Measurements from ENCODE around the gene MBLAC1. TPM values are rescaled to one million over a fixed set of nuclear protein-coding genes. Genes with fewer than 3 reads are reported as not detected.

Gene MBLAC1
- total RNA-seq, 1 experiment from 2014 or later: 1.6 TPM

DNA sequence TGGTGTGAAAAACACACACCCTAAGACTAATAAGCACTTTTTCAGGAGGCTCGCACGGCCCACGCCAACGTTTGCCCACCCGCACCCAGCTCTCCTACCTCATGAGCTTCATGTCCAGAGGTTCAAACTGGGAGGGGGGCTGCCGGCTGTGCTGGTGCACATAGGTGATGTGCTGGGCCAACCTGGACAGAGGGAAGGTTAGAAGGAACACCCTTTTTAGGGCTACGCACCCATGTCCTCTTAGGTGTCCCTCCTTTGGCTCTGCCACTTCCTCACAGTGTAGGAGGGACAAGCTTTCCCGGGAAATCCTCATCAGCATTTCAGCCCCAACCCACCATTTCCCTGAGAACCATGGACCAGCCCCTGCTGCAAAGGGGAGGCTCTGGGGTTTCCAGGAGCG, 31.5 kb upstream of the MBLAC1 start:
- no peak for DNase-seq (ENCODE audit: low read depth)

DNA sequence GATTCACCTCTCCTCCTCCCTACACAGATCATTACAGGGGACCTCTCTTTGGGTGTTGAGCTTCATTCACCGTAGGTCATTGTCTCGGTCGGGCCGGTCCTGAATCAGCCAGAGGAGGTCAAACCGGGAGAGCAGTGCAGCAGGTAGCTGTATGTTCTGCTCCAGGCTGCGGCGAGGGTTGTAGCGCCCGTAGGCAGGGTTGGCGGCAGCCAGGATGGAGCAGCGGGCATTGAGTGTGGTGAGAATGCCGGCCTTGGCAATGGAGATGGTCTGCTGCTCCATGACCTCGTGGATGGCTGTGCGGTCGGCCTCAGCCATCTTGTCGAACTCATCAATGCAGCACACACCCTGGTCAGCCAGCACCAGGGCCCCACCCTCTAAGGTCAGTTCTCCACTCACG, 31.1 kb upstream of the MBLAC1 start:
- no peak for DNase-seq (ENCODE audit: low read depth)

DNA sequence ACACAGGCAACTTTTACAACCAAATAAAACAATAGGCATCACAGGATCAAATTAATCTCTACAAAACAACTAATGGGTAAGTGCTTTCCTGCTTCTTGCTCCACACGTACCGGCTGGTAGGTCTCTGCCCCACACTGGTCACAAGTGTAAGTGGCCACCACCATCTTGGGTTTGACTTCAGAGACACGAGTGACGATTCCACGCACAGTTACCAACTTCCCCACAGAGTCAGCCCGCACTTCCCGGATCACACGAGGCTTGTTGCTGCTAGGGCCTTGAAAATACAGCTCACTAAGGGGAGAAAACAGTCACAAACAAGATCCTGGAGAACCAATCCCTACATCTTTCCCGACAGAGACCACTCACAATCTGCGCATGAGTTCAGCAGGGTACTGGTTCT, 27.9 kb upstream of the MBLAC1 start:
- no peak for DNase-seq (ENCODE audit: low read depth)

DNA sequence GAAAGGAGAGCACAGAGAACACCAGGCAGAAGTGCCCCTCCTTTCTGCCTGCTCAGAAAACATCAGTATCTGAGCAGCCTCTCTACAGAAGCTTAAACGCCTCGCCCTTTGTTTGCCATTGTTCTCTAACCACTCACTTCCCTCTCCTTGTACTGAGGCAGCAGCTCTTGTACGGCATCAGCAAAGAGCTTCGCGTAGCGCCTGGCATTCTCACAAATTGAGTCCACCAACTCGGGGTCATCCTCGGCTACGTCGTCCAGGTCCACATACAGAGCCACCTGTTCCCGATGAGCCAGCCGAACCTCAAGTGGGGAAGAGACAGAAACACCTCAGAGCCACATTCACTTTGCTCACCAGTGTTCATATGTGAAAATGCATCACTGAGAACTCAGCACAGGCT, 27.3 kb upstream of the MBLAC1 start:
- no peak for DNase-seq (ENCODE audit: low read depth)

DNA sequence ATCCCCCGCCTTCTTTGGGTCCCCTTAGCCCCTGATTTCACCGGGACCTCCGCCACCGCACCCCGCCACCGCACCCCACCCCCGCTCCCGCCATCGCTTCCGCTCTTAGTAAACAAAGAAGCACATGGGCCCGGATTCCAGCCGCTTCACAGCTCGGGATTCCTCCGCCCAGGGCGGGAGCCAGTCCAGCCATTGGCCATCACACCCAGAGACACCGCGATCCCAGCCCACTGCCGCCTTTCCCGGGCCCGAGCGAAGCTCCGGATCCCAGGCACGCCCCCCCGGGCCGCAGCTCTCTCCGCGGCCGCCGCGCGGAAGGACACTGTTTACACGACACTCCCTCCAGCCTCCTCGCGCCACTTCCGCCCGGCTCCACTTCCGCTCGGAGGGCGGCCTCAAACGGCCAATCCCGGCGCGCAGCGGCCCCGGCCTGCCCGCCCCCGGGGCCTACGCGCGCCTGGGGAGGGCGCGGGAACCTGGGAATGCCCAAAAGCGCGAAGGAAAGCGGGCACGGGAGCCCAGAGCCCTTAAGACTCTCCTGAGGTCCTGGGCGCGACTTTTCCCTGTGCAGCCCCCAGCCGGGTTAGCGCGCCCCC, 26.2 kb upstream of the MBLAC1 start:
- peak; percentile 94 for DNase-seq (ENCODE audit: low read depth)

DNA sequence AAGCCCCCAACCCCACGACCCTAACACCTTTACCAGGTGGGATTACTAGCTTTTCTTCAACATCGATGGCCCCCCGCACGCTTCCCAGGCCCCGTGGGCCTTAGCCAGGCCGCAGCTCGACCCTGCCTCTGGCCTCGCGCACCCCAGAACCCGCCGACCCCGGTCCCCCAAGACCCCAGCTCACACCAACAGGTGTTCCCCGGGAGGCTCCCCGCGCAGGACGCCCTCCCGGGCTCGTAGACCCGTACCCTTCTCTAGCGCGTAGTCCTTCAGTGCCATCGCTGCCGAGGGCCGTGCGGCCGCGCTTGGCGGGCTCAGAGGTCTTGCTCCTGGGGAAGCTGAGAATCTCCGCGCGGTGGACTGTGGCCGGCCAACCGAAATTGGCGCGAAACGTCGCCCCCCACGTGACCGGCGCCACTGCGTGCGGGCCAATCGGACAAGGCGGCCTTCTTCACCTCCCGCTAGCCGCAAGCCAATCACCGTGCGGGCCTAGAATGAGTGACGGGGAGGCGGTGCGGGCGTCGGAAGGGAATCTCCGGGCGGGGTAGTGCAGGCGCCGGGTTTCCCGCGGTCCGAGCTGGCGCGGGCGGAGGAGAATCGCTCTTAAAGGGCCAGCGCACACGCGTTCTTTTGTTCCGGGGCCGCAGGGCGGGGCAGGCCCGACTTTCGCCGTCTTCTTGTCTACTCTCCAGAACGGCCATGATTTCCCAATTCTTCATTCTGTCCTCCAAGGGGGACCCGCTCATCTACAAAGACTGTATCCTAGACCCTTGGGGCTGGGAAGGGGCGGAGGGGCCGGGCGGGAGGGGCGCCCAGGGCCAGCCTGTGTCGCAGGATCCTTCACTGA, 25.5 kb upstream of the MBLAC1 start, which contains the start of the genes AP4M1 and MCM7:
TSS of gene AP4M1 (plus strand) at position 628 of the 847 bp plus-strand sequence. CDS start at position 700, 72 bp downstream.
TSS of gene MCM7 (minus strand) at position 382 of the 847 bp plus-strand sequence. CDS start at position 279, 103 bp downstream.
- peak; percentile 99 for DNase-seq (ENCODE audit: low read depth)

DNA sequence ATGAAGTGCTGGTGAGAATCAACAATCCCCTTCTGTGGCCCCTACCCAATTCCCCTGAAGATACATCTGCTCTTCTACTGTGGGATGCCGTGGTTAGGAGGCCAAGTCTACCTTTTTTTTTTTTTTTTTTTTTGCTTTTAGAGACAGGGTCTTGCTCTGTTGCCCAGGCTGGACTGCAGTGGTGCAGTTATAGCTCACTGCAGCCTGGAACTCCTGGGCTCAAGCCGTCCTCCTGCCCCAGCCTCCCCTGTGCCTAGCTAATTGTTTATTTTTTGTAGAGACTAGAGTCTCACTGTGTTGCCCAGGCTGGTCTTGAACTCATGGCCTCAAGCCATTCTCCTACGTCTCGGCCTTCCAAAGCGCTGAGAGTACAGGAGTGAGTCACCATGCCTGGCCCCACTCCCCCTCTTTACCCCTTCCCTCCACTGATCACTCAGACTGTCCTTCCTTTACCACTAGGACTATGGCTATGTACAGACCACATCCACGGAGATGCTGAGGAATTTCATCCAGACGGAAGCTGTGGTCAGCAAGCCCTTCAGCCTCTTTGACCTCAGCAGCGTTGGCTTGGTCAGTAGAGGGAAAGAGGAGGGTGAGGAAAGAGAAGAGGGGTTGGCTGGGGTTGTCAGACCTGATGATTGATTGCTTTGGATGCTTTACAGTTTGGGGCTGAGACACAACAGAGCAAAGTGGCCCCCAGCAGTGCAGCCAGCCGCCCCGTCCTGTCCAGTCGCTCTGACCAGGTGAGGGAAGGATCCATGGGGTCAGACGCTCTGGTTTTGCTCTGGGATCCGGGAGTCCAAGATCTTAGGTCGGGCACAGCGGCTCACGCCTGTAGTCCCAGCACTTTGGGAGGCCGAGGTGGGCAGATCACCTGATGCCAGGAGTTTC, 23.6 kb upstream of the MBLAC1 start:
- peak; percentile 89 for DNase-seq (ENCODE audit: low read depth)

DNA sequence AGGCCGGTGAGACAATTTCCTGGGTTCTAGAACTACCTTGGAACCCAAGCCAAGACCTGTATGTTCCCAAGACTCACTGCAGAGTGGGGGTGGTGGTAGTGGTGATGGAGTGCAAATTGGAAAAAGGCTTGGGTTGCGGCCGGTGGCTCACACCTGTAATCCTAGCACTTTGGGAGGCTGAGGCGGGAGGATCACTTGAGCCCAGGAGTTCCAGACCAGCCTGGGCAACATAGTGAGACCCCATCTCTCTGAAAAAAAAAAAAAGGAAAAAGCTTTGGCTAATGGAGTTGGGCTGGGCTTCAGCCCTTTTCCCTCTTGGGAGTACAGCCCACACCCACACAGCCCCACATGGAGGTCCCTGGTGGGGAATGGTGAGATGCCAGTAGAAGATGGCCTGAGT, 21.2 kb upstream of the MBLAC1 start:
- no peak for DNase-seq (ENCODE audit: low read depth)

DNA sequence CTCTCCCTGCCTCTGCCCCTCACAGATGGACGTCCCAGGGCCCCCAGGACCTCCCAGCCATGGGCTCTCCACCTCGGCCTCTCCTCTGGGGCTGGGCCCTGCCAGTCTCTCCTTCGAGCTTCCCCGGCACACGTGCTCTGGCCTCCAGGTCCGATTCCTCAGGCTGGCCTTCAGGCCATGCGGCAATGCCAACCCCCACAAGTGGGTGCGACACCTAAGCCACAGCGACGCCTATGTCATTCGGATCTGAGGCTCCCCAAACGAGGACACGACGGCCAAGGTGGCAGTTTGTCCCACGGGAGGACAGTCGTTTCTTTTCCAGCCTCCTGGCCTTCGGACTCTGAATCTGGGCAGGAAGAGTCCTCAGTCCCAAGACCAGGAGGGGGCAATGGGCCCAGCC, 20.1 kb upstream of the MBLAC1 start:
- DNase-seq (ENCODE audit: low read depth): no peak

DNA sequence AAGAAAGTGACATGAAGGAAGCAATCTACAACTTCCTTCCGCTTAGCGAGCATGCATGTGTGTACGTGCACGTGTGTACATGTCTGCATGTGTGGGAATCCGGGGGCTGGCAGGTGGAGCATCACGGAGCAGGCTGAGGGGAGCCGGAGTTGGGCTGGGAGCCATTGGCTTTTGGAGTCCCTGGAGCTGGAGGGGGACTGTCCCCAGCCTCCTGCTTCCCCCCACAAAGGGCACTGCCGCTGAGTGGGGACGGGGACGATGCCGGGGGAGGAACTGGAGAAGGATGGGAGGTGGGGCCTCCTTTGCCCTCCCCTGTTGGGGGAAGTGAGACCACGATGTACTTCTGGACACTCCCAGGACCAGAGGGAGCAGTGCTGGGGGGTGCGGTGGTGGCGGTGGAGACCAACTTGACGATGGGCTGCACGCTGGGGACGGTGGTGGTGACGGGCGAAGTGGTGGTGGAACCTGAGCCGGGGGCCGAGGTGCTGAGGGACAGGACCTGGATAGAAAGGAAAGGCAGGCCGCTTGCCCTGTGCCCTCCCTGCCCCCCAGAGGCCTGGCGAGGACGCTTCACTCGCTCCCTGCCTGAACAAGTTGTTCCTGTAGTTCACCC, 19.5 kb upstream of the MBLAC1 start:
- no peak for DNase-seq (ENCODE audit: low read depth)

DNA sequence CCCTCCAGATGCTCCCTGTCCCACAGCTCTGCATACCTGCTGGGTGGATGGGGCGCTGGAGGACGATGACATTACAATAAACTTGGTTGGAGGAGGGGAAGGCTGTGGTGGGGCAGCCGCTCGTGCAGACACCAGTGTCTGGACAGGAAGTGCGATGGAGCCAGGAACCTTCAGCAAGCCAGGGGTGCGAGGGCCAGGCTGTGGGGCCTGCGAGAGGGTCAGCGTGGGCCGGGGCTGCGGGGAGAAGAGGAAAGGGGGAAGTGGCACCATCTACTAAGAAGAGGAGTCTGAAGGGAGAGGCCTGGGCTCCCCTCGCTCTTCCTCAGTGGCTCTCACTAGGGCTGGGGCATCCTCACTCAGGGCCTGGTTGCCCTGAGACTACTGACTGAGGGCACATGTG, 18.9 kb upstream of the MBLAC1 start:
- DNase-seq (ENCODE audit: low read depth): no peak

DNA sequence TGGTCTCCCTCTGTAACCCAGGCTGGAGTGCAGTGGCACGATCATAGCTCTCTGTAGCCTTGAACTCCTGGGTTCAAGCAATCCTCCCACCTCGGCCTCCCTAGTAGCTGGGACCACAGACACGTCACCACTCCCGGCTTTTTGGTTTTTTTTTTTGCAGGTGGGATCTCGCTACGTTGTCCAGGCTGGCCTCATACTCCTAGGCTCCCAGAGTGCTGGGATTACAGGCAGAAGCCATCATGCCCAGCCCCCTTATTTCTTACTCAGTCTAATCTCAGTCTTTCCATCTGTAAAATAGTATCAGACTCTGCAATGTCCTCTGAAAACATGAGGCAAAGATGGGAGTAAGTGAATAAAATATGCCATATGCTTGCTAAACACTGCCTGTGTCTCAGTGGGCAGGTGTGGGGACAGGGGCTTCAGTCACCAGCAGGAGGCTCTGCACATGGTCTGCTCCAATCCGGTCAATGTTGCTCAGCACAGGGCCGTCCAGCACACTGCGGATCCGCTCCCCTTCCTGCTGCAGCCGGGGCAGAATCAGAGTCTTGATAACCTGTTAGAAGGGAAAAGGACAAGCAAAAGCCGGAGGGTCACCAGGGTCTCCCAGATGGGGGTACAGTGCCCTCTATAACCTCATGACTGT, 17.1 kb upstream of the MBLAC1 start:
- DNase-seq (ENCODE audit: low read depth): no peak

DNA sequence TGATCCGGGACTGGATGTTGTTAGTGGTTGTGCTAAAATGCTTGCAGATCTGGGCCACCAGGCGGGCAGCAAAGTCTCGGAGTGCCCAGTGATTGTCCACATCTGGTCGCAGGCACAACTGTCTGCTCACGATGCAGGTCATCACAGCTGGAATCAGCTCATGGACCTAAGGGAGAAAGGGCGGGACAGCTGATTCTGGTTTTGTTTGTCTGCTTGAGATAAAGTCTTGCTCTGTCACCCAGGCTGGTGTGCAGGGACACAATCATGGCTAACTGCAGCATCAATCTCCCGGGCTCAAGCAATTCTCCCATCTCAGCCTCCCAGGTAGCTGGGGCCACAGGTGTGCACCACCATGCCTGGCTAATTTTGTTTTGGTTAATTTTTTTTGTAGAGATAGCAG, 15.6 kb upstream of the MBLAC1 start:
- DNase-seq (ENCODE audit: low read depth): no peak

DNA sequence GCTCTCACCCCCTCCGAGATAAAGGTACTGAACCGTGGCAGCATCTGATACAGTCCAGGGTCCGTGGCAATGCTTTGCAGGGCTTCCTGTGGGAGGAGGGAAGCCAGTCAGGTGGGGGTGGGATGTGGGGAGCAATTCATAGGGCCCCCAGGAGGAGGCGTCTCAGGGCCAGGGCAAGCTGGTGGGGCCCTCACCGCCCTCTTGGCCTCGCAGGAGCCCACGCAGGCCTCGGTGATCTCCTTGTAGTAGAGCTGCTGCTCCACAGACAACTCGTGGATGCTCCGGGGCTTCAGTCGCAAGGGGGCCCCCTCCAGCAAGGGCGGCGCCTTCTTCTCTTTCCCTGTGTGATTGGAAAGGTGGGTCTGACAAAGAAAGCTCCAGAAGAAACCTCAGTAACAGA, 14.9 kb upstream of the MBLAC1 start:
- DNase-seq (ENCODE audit: low read depth): no peak

DNA sequence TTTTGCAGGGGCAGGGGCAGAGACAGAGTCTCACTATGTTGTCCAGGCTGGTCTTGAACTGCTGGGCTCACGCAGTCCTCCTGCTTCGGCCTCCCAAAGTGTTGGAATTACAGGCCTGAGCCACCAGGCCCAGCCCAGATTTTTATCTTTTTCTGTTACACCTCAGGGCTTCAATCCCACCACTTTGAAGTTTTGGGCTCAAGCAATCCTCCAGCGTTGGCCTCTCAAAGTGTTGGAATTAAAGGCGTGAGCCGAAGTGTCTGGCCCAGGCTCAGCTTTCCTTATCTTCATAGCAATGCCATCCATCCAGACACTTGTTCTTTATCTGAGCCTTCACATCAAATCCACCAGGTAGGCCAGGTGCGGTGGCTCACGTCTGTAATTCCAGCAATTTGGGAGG, 11.7 kb upstream of the MBLAC1 start:
- DNase-seq (ENCODE audit: low read depth): no peak

DNA sequence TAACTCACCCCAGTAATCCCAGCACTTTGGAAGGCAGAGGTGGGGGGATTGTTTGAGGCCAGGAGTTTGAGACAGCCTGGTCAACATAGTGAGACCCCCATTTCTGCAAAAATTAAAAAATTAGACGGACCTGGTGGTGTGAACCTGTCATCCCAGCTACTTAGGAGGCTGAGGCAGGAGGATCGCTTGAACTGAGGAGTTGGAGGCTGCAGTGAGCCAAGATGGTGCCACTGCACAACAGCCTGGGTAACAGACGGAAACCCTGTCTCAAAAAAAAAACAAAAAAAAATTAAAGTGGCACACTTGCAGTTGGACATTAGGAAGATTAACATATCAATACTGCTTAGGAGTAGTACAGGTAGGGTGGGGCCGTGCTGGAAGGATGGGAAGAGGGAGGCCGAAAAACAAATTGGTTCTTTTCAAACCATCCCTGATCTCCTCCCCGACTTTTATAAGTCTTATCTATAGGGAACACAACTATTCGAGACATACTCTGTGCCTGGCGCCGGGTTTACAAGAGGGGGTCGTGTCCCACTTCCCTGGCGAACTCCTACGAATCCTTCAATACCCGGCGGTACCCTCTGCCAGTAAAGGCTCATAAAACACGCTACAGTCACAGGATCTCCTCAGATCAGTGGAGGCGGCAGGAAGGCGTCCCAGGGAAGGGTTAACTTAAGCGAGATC, 8.2 kb upstream of the MBLAC1 start:
- no peak for DNase-seq (ENCODE audit: low read depth)

DNA sequence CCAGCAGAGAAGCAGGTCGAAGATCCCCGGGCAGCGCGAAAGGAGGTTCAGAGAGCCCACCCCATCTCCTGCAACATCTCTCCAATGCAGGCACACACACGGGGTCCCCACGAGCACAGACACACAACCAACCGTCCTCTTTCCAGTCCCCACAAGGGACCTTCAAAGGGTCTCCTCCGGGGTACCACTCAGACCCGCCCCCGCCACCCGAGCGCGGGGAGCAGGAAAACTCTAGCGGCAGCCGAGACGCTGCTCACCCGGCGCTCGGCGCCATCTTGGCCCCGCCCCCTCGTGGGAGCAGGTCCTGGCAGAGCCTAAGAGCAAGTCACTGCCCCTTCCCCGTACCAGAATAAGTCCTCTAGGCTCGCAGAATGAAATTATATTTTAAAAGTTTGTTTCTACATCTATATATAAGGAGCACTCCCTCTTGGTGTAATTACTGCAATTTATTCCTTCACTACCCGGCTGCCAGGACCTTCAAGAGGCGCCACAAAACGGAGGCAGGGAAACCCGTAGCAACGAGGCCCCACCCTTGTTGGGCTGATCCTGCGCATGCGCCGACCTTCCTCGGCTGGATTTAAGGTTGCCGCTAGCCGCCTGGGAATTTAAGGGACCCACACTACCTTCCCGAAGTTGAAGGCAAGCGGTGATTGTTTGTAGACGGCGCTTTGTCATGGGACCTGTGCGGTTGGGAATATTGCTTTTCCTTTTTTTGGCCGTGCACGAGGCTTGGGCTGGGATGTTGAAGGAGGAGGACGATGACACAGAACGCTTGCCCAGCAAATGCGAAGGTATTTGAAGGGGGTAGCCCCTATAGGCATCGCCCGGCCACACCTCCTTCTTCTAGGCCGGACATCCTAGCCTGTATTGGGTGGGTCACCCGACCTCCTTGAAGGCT, 7.4 kb upstream of the MBLAC1 start, which contains the start of the genes CNPY4 and TAF6:
TSS of gene CNPY4 (plus strand) at position 563 of the 898 bp plus-strand sequence. CDS start at position 674, 111 bp downstream.
TSS of gene TAF6 (minus strand) at position 287 of the 898 bp plus-strand sequence. CDS start 5,149 bp downstream, outside the sequence.
- peak; percentile 91 for DNase-seq (ENCODE audit: low read depth)

DNA sequence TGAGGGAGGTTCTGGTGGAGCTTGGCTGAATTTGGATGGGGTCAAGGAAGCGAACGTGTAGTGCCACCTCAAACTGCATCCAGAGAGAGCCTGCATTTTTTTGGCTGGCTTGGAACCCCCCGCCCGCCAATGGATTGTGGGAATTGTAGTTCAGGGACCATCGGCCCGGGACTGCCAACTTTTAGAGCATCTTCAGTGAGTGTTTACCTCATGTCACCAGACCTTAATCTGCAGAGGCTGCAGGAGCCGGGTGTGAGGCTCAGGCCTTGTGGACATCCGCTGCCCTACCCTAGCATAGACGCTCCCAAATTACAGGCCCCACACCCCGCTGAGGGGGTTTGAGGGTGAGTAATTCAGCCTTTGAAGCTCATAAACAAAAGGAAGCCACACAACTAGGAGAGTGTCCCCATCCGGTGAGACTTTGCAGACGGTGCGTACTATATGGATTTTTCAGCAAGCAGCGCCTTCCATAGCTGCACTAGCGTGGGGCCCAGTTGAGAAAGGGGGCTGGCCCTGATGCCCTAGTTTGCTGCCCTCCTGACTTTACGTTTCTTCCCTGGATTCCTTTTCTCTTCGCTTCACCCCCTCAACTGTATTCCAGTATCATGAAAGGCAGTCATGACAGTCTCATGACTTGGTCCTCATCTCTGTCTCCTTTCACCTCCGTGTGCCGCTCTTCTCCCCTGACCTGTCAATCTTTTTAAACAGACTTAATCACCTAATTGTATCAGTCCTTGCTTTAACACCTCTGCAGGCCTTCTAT, 6.6 kb upstream of the MBLAC1 start:
- DNase-seq (ENCODE audit: low read depth): peak; percentile 75

Measured in HT1080 (cell line).